Neural cell (in vitro differentiated cells): Measurements from ENCODE around the gene CHST11. TPM values are rescaled to one million over a fixed set of nuclear protein-coding genes. Genes with fewer than 3 reads are reported as not detected.

Experiments used
- H2AFZ ChIP-seq: fragments of 200-600, 300-800 bp; sonication (generic), shearing (Covaris generic); 2 replicates; pipeline ENCODE4 v1.6.0; 2014; ENCODE audit warnings: low read depth, mild to moderate bottlenecking, antibody characterized with exemption, low read length, moderate library complexity
- H3F3A ChIP-seq: fragments of 200-600 bp; shearing (Covaris generic); 2 replicates; pipeline ENCODE4 v1.6.1; 2016; ENCODE audit warnings: mild to moderate bottlenecking, moderate library complexity, mixed read lengths, antibody characterized with exemption, low read length; ENCODE audit not compliant: insufficient read depth, poor library complexity, severe bottlenecking
- H3K27ac ChIP-seq: fragments of 200-600, 300-800 bp; sonication (generic), shearing (Covaris generic); 2 replicates; pipeline ENCODE4 v1.5.1; 2014; ENCODE audit warnings: mild to moderate bottlenecking, low read length, moderate library complexity
- H3K27me3 ChIP-seq: fragments of 300-800, 200-600 bp; sonication (generic), shearing (Covaris generic); 2 replicates; pipeline ENCODE4 v1.6.0; 2014; ENCODE audit warnings: mild to moderate bottlenecking, low read depth, low read length, moderate library complexity; ENCODE audit not compliant: insufficient read depth
- H3K36me3 ChIP-seq: fragments of 300-800, 200-600 bp; sonication (generic), shearing (Covaris generic); 2 replicates; pipeline ENCODE4 v1.5.1; 2014; ENCODE audit warnings: mild to moderate bottlenecking, antibody characterized with exemption, low read length, moderate library complexity; ENCODE audit not compliant: insufficient read depth
- H3K4me2 ChIP-seq: fragments of 300-800, 200-600 bp; sonication (generic), shearing (Covaris generic); 2 replicates; pipeline ENCODE4 v1.6.0; 2014; ENCODE audit warnings: mild to moderate bottlenecking, low read length
- H3K4me3 ChIP-seq: fragments of 300-800, 200-600 bp; sonication (generic), shearing (Covaris generic); 2 replicates; pipeline ENCODE4 v1.5.1; 2014; ENCODE audit warnings: mild to moderate bottlenecking, low read length, moderate library complexity
- H3K79me2 ChIP-seq: fragments of 200-600 bp; shearing (Covaris generic); replicated peaks from 2 replicates; pipeline ENCODE4 v1.6.0; 2014; ENCODE audit warnings: mild to moderate bottlenecking, low read length, moderate library complexity; ENCODE audit not compliant: insufficient read depth
- H3K9ac ChIP-seq: fragments of 300-800, 200-600 bp; sonication (generic), shearing (Covaris generic); 2 replicates; pipeline ENCODE4 v1.6.1; 2016; ENCODE audit warnings: mild to moderate bottlenecking, low read length, mixed read lengths
- H3K9me2 ChIP-seq: fragments of 200-600 bp; shearing (Covaris generic); 2 replicates; pipeline ENCODE4 v1.6.1; 2016; ENCODE audit warnings: mild to moderate bottlenecking, low read length, mixed read lengths; ENCODE audit not compliant: insufficient read depth
- H3K9me3 ChIP-seq: fragments of 200-600, 300-800 bp; sonication (generic), shearing (Covaris generic); 2 replicates; pipeline ENCODE4 v1.6.1; 2016; ENCODE audit warnings: mild to moderate bottlenecking, mixed run types, low read length, moderate library complexity, mixed read lengths
- H4K20me1 ChIP-seq: fragments of 200-600 bp; shearing (Covaris generic); 2 replicates; pipeline ENCODE4 v1.6.1; 2016; ENCODE audit warnings: mild to moderate bottlenecking, mixed run types; ENCODE audit not compliant: insufficient read depth
- EP300 ChIP-seq: fragments of 450-650 bp; conservative IDR thresholded peaks from 2 replicates; pipeline ENCODE4 v1.6.1; 2014; ENCODE audit warnings: antibody characterized with exemption, mild to moderate bottlenecking, moderate library complexity; ENCODE audit not compliant: poor library complexity, severe bottlenecking
- EZH2 ChIP-seq: fragments of 200-600, 300-800 bp; shearing (Covaris generic), sonication (generic); IDR thresholded peaks from 2 replicates; pipeline ENCODE4 v1.6.1; 2014; ENCODE audit warnings: antibody characterized with exemption, low read length, borderline replicate concordance, mild to moderate bottlenecking; ENCODE audit not compliant: insufficient read depth, poor library complexity, severe bottlenecking
- MXI1 ChIP-seq: fragments of 450-650 bp; conservative IDR thresholded peaks from 2 replicates; pipeline ENCODE4 v1.6.1; 2014; ENCODE audit warnings: antibody characterized with exemption, mild to moderate bottlenecking; ENCODE audit not compliant: poor library complexity, severe bottlenecking
- POLR2AphosphoS5 ChIP-seq: IDR thresholded peaks from 2 replicates; pipeline ENCODE4 v1.6.1; 2012
- RAD21 ChIP-seq: fragments of 450-650 bp; conservative IDR thresholded peaks from 2 replicates; pipeline ENCODE4 v1.6.1; 2014; ENCODE audit warnings: antibody characterized with exemption, mild to moderate bottlenecking, moderate library complexity
- SMC3 ChIP-seq: fragments of 450-650 bp; conservative IDR thresholded peaks from 2 replicates; pipeline ENCODE4 v1.6.1; 2014; ENCODE audit warnings: antibody characterized with exemption, mild to moderate bottlenecking, moderate library complexity; ENCODE audit not compliant: poor library complexity
- TAF1 ChIP-seq: IDR thresholded peaks from 2 replicates; pipeline ENCODE4 v1.6.1; 2012; ENCODE audit warnings: low read depth
- polyA plus RNA-seq: library from polyadenylated mRNA; depleted of rRNA; stranded (reverse); fragments of >200 nt; gene quantifications from 2 replicates; pipeline ENCODE4 v1.2.3, GENCODE V29; 2014
- TF ChIP-seq, protein P1 (sequence below): fragments of 450-650 bp; IDR thresholded peaks from 2 replicates; pipeline ENCODE4 v1.5.1; 2014; ENCODE audit warnings: antibody characterized with exemption, mild to moderate bottlenecking, moderate library complexity; ENCODE audit not compliant: poor library complexity, severe bottlenecking
- TF ChIP-seq, protein P2 (sequence below): IDR thresholded peaks from 2 replicates; pipeline ENCODE4 v1.6.1; 2012; ENCODE audit warnings: borderline replicate concordance

CHST11 gene
- polyA plus RNA-seq, 1 donor from 2014 or later = 15.0 TPM

- H3K9me3 ChIP-seq = no peaks in the 10 kb centered on the region
- H3K4me3 ChIP-seq = no peak overlapping the region
- H3K9me2 ChIP-seq = no peaks in the 10 kb centered on the region
- H3F3A ChIP-seq = no peaks in the 10 kb centered on the region
- H2AFZ ChIP-seq = no peak overlapping the region
- H3K27me3 ChIP-seq = no peaks in the 10 kb centered on the region
- no peaks in the 10 kb centered on the region for H4K20me1 ChIP-seq
- no peak overlapping the region for H3K27ac ChIP-seq
- no peaks in the 10 kb centered on the region for H3K36me3 ChIP-seq
- no peaks in the 10 kb centered on the region for H3K79me2 ChIP-seq
- H3K4me2 ChIP-seq = no peak overlapping the region
- TF ChIP-seq SMC3 (no peak), TAF1 (no peak)
- H3K9ac ChIP-seq = no peak overlapping the region
Observed at GRCh38 chr12:104632724-104633201, 176.0 kb downstream of the CHST11 start.

GRCh38 chr12:104634044-104634443, 177.3 kb downstream of the CHST11 start:
- Histone ChIP-seq H3F3A (no peaks in the 10 kb centered on the region), H3K9me3 (no peaks in the 10 kb centered on the region), H3K79me2 (no peaks in the 10 kb centered on the region), H3K4me3 (no peak overlapping the region), H3K36me3 (no peaks in the 10 kb centered on the region), H3K4me2 (no peak overlapping the region), H4K20me1 (no peaks in the 10 kb centered on the region), H3K27me3 (no peaks in the 10 kb centered on the region), H3K9ac (no peak overlapping the region), H2AFZ (no peak overlapping the region), H3K27ac (no peak overlapping the region), H3K9me2 (no peaks in the 10 kb centered on the region)
- TF ChIP-seq EP300 (no peak), MXI1 (no peak), POLR2AphosphoS5 (no peak), EZH2 (no peak), RAD21 (no peak), TAF1 (no peak), SMC3 (no peak)
- TF ChIP-seq, protein P1, sequence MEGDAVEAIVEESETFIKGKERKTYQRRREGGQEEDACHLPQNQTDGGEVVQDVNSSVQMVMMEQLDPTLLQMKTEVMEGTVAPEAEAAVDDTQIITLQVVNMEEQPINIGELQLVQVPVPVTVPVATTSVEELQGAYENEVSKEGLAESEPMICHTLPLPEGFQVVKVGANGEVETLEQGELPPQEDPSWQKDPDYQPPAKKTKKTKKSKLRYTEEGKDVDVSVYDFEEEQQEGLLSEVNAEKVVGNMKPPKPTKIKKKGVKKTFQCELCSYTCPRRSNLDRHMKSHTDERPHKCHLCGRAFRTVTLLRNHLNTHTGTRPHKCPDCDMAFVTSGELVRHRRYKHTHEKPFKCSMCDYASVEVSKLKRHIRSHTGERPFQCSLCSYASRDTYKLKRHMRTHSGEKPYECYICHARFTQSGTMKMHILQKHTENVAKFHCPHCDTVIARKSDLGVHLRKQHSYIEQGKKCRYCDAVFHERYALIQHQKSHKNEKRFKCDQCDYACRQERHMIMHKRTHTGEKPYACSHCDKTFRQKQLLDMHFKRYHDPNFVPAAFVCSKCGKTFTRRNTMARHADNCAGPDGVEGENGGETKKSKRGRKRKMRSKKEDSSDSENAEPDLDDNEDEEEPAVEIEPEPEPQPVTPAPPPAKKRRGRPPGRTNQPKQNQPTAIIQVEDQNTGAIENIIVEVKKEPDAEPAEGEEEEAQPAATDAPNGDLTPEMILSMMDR = no peak
- TF ChIP-seq, protein P2, sequence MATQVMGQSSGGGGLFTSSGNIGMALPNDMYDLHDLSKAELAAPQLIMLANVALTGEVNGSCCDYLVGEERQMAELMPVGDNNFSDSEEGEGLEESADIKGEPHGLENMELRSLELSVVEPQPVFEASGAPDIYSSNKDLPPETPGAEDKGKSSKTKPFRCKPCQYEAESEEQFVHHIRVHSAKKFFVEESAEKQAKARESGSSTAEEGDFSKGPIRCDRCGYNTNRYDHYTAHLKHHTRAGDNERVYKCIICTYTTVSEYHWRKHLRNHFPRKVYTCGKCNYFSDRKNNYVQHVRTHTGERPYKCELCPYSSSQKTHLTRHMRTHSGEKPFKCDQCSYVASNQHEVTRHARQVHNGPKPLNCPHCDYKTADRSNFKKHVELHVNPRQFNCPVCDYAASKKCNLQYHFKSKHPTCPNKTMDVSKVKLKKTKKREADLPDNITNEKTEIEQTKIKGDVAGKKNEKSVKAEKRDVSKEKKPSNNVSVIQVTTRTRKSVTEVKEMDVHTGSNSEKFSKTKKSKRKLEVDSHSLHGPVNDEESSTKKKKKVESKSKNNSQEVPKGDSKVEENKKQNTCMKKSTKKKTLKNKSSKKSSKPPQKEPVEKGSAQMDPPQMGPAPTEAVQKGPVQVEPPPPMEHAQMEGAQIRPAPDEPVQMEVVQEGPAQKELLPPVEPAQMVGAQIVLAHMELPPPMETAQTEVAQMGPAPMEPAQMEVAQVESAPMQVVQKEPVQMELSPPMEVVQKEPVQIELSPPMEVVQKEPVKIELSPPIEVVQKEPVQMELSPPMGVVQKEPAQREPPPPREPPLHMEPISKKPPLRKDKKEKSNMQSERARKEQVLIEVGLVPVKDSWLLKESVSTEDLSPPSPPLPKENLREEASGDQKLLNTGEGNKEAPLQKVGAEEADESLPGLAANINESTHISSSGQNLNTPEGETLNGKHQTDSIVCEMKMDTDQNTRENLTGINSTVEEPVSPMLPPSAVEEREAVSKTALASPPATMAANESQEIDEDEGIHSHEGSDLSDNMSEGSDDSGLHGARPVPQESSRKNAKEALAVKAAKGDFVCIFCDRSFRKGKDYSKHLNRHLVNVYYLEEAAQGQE = no peak

DNA sequence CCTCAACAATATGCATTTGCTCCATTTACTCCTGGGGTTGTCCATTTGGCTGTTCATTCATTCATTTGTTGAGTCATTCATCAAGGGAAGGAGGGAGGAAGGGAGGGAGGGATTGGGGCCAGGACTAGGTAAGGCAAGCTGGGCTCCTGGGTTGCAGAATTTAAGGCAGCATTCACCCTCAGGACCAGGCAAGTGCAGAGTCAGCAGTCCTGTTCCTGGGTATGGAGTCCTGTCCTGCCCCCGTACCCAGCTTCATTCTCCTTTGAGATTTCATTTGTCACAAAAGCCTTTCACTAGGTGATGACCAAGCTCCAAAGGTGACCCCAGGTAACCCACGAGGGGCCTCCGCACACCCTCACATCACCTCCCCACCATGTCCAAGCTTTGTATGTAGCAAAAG, 178.1 kb downstream of the CHST11 start:
- H3K27me3 ChIP-seq = no peaks in the 10 kb centered on the region
- H3K4me3 ChIP-seq = no peak overlapping the region
- H3K27ac ChIP-seq = no peak overlapping the region
- H3K4me2 ChIP-seq = no peak overlapping the region
- no peaks in the 10 kb centered on the region for H3K36me3 ChIP-seq
- no peak overlapping the region for H2AFZ ChIP-seq
- no peaks in the 10 kb centered on the region for H3K9me3 ChIP-seq
- no peak overlapping the region for H3K9ac ChIP-seq
- H4K20me1 ChIP-seq = no peaks in the 10 kb centered on the region
- H3F3A ChIP-seq = no peaks in the 10 kb centered on the region
- TF ChIP-seq EZH2 (no peak), POLR2AphosphoS5 (no peak), SMC3 (no peak), EP300 (no peak), TAF1 (no peak), MXI1 (no peak), RAD21 (no peak)
- TF ChIP-seq, protein P1 = no peak
- TF ChIP-seq, protein P2 = no peak
- no peaks in the 10 kb centered on the region for H3K79me2 ChIP-seq
- H3K9me2 ChIP-seq = no peaks in the 10 kb centered on the region
